Left forelimb (tissue), 1 donor: Measurements from ENCODE around the gene PSMB10.
"Not testable (repeated sequence)": the region's sequence is repeated elsewhere in the genome, so short reads cannot be mapped to it uniquely, and the experiment has no call there.

ENCODE experiments used
- DNase-seq: peaks from one replicate; pipeline ENCODE4 v3.0.0-alpha.2; 2018; ENCODE audit warnings: low spot score

Gene PSMB10

DNA sequence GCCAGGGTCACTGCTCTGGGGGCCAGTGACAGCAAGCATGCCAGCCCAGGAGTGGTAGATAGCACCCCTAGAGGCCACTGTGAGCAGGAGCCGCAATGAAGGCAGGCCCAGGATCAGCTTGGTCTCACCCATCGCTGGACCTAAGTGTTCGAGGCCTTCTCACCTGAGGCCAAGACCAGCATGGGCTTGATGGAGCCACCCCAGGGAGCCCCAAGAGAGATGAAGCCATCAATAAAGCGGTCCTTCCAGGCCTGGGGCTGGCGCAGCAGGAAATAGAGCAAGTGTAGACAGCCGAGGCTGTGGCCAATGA, 5.5 kb upstream of the PSMB10 start:
- no peak for DNase-seq

- no peak for DNase-seq
Observed at GRCh38 chr16:67941469-67942199, 5.0 kb upstream of the PSMB10 start.

- no peak for DNase-seq
Observed at GRCh38 chr16:67940446-67941089, 3.9 kb upstream of the PSMB10 start.

- DNase-seq = no peak
Observed at GRCh38 chr16:67939507-67940445, 3.1 kb upstream of the PSMB10 start.

GRCh38 chr16:67937713-67938112, 1.1 kb upstream of the PSMB10 start:
- not testable (repeated sequence) for DNase-seq

- DNase-seq = no peak
Observed at GRCh38 chr16:67936880-67937605, 393 bp upstream of the PSMB10 start.

- peak; percentile 90 for DNase-seq
Observed at GRCh38 chr16:67935402-67936123, 1.1 kb downstream of the PSMB10 start.

DNA sequence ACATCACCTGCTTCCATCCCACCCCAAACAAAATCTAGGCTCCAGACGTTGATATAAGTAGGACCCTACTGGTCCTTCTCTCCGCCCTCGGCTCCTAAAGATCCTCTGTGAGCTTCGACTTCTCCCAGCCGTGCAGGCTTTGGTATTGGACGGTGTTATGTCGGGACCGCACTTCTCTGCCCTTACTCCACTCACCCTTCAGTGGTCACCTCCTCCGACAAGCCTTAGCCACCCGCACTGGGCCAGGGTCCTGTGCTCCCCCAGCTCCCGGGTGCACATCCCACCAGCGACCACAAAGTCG, 1.6 kb downstream of the PSMB10 start:
- no peak for DNase-seq

- DNase-seq = no peak
Observed at GRCh38 chr16:67934306-67935100, 2.1 kb downstream of the PSMB10 start.

GRCh38 chr16:67933805-67934204, 2.8 kb downstream of the PSMB10 start:
- no peak for DNase-seq

GRCh38 chr16:67932462-67932840, 4.2 kb downstream of the PSMB10 start:
- no peak for DNase-seq

- no peak for DNase-seq
Observed at GRCh38 chr16:67931712-67932461, 4.8 kb downstream of the PSMB10 start, which contains the start of gene CTRL. Gene CTRL (minus strand): TSS chr16:67931862. CDS start chr16:67931852, 10 bp downstream.

GRCh38 chr16:67930678-67931211, 5.9 kb downstream of the PSMB10 start:
- DNase-seq = no peak

DNA sequence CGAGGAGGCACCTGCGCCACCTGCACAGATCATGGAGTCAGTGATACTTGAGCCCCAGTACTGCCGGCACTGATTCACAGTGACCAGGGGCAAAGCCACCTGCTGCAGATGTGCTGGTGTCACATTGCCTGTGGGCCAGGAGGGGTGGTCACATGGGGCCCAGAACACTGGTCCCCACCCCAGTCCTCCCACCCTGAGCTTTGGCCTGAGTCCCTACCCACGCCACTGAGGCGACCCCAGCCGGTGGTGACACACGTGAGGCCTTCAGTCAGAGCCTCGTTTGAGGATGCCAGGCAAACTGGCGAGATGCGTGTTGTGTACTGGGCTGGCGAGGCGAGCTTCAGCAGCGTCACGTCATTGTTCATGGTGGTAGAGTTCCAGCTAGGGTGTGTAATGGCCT, 6.5 kb downstream of the PSMB10 start:
- DNase-seq = no peak

DNA sequence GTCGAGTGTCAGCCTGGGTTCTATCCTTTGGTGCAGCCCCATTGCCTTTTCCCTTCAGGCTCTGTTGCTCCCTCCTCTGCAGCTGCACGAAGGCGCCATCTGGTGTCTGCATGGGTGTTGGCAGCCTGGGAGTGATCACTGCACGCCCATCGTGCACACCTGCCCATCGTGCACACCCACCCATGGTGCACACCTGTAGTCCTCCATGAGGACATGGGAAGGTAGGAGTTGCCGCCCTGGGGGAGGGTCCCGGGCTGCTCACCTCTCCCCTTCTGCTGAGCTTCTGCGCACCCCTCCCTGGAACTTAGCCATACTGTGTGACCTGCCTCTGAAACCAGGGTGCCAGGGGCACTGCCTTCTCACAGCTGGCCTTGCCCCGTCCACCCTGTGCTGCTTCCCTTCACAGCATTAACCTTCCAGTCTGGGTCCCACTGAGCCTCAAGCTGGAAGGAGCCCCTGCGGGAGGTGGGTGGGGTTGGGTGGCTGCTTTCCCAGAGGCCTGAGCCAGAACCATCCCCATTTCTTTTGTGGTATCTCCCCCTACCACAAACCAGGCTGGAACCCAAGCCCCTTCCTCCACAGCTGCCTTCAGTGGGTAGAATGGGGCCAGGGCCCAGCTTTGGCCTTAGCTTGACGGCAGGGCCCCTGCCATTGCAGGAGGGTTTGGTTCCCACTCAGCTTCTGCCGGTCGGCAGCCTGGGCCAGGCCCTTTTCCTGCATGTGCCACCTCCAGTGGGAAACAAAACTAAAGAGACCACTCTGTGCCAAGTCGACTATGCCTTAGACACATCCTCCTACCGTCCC, 7.9 kb downstream of the PSMB10 start:
- DNase-seq = no peak

- DNase-seq = no peak
Observed at GRCh38 chr16:67928147-67928546, 8.5 kb downstream of the PSMB10 start.

GRCh38 chr16:67927131-67927941, 9.3 kb downstream of the PSMB10 start:
- DNase-seq = no peak

GRCh38 chr16:67926181-67926750, 10.4 kb downstream of the PSMB10 start:
- no peak for DNase-seq
